ENCODE data around the gene CDKN2AIPNL. TPM values are rescaled to one million over a fixed set of nuclear protein-coding genes. Genes with fewer than 3 reads are reported as not detected.

Gene CDKN2AIPNL
- total RNA-seq (24.4 and 49.2 TPM in 2 replicates), polyA plus RNA-seq (13.6 and 23.2 TPM in 2 replicates), polyA minus RNA-seq (ENCODE audit: low replicate concordance) (2.1 and 3.0 TPM in 2 replicates)
- 16.0 and 29.0 TPM in 2 replicates for polyA plus RNA-seq (2012)

GRCh38 chr5:134411546-134412266 is at the start of gene CDKN2AIPNL:
Gene CDKN2AIPNL (minus strand): TSS chr5:134411881. CDS start chr5:134411854, 27 bp downstream.
- H3K79me2 ChIP-seq (ENCODE audit: control insufficient read depth, insufficient read depth, low read length) = peaks cover 13% of the 10 kb centered on the region
- peak within 1 kb of the TSS; percentile 83 for H2AFZ ChIP-seq (ENCODE audit: low read length)
- peak within 1 kb of the TSS; percentile 62 for H3K27ac ChIP-seq (ENCODE audit: insufficient read depth, low read length)
- H3K9me3 ChIP-seq (ENCODE audit: control insufficient read depth, insufficient read depth, low read depth, low read length) = no peaks in the 10 kb centered on the region
- DNase-seq (ENCODE audit: low read depth in 2 of 2) = peak; percentile 84 to 88
- TF ChIP-seq CTCF (conservative IDR thresholded peaks at IDR 0.05 in 1 of 2, IDR thresholded peaks at IDR 0.05 in 1 of 2; ENCODE audit: low read depth in 1 of 2, low read length in 2 of 2) (peak; percentile 57 to 58), EZH2 (IDR thresholded peaks at IDR 0.05; ENCODE audit: low read length, missing control alignments) (no peak)
- H3K4me3 ChIP-seq (replicated peaks in 1 of 4; ENCODE audit: control extremely low read depth in 1 of 4, insufficient read depth in 1 of 4, low read depth in 3 of 4, low read length in 4 of 4) = peak within 1 kb of the TSS; percentile 82 to 96 (median 84)
- peak within 1 kb of the TSS; percentile 90 for H3K4me2 ChIP-seq (ENCODE audit: extremely low read depth, insufficient read depth, low read length)
- no peaks in the 10 kb centered on the region for H4K20me1 ChIP-seq (ENCODE audit: control insufficient read depth, extremely low read depth, insufficient read depth, low read length)
- H3K4me1 ChIP-seq (ENCODE audit: control insufficient read depth, extremely low read depth, insufficient read depth, low read length) = peaks cover 4% of the 10 kb centered on the region
- no peaks in the 10 kb centered on the region for H3K27me3 ChIP-seq (ENCODE audit: control insufficient read depth, insufficient read depth, low read length)
- H3K36me3 ChIP-seq (ENCODE audit: control insufficient read depth, insufficient read depth, low read length) = no peaks in the 10 kb centered on the region
- peak within 1 kb of the TSS; percentile 75 for H3K9ac ChIP-seq (ENCODE audit: insufficient read depth, low read length)

GRCh38 chr5:134460551-134460950 is 48.9 kb upstream of the CDKN2AIPNL start:
- Histone ChIP-seq H3K4me3 (replicated peaks in 1 of 4; ENCODE audit: control extremely low read depth in 1 of 4, insufficient read depth in 1 of 4, low read depth in 3 of 4, low read length in 4 of 4) (no peak overlapping the region), H3K9me3 (ENCODE audit: control insufficient read depth, insufficient read depth, low read depth, low read length) (no peaks in the 10 kb centered on the region), H3K36me3 (ENCODE audit: control insufficient read depth, insufficient read depth, low read length) (no peaks in the 10 kb centered on the region), H2AFZ (ENCODE audit: low read length) (no peak overlapping the region), H3K4me1 (ENCODE audit: control insufficient read depth, extremely low read depth, insufficient read depth, low read length) (peaks cover 3% of the 10 kb centered on the region), H3K27ac (ENCODE audit: insufficient read depth, low read length) (no peak overlapping the region), H3K79me2 (ENCODE audit: control insufficient read depth, insufficient read depth, low read length) (no peaks in the 10 kb centered on the region), H3K9ac (ENCODE audit: insufficient read depth, low read length) (no peak overlapping the region), H3K27me3 (ENCODE audit: control insufficient read depth, insufficient read depth, low read length) (no peaks in the 10 kb centered on the region), H3K4me2 (ENCODE audit: extremely low read depth, insufficient read depth, low read length) (no peak overlapping the region), H4K20me1 (ENCODE audit: control insufficient read depth, extremely low read depth, insufficient read depth, low read length) (no peaks in the 10 kb centered on the region)
- no peak for DNase-seq (ENCODE audit: low read depth in 2 of 2)
- no peak for TF ChIP-seq CTCF (conservative IDR thresholded peaks at IDR 0.05 in 1 of 2, IDR thresholded peaks at IDR 0.05 in 1 of 2; ENCODE audit: low read depth in 1 of 2, low read length in 2 of 2)
- no peak for TF ChIP-seq EZH2 (IDR thresholded peaks at IDR 0.05; ENCODE audit: low read length, missing control alignments)

- no peak overlapping the region for H3K4me2 ChIP-seq (ENCODE audit: extremely low read depth, insufficient read depth, low read length)
- no peak for DNase-seq (ENCODE audit: low read depth in 2 of 2)
- no peaks in the 10 kb centered on the region for H3K9me3 ChIP-seq (ENCODE audit: control insufficient read depth, insufficient read depth, low read depth, low read length)
- H3K9ac ChIP-seq (ENCODE audit: insufficient read depth, low read length) = no peak overlapping the region
- no peaks in the 10 kb centered on the region for H3K36me3 ChIP-seq (ENCODE audit: control insufficient read depth, insufficient read depth, low read length)
- no peak overlapping the region for H3K4me3 ChIP-seq (replicated peaks in 1 of 4; ENCODE audit: control extremely low read depth in 1 of 4, insufficient read depth in 1 of 4, low read depth in 3 of 4, low read length in 4 of 4)
- no peaks in the 10 kb centered on the region for H3K79me2 ChIP-seq (ENCODE audit: control insufficient read depth, insufficient read depth, low read length)
- no peaks in the 10 kb centered on the region for H4K20me1 ChIP-seq (ENCODE audit: control insufficient read depth, extremely low read depth, insufficient read depth, low read length)
- peaks cover 3% of the 10 kb centered on the region for H3K4me1 ChIP-seq (ENCODE audit: control insufficient read depth, extremely low read depth, insufficient read depth, low read length)
- H3K27ac ChIP-seq (ENCODE audit: insufficient read depth, low read length) = no peak overlapping the region
- H3K27me3 ChIP-seq (ENCODE audit: control insufficient read depth, insufficient read depth, low read length) = no peaks in the 10 kb centered on the region
- TF ChIP-seq EZH2 (IDR thresholded peaks at IDR 0.05; ENCODE audit: low read length, missing control alignments) (no peak), CTCF (conservative IDR thresholded peaks at IDR 0.05 in 1 of 2, IDR thresholded peaks at IDR 0.05 in 1 of 2; ENCODE audit: low read depth in 1 of 2, low read length in 2 of 2) (no peak)
- H2AFZ ChIP-seq (ENCODE audit: low read length) = no peak overlapping the region
Measured at GRCh38 chr5:134459491-134459890, 47.8 kb upstream of the CDKN2AIPNL start.
